ENCODE measurements around the gene ZNF8.

GRCh38 chr19:58325311-58326022, 46.7 kb downstream of the ZNF8 start:
- TF ChIP-seq, protein P1, sequence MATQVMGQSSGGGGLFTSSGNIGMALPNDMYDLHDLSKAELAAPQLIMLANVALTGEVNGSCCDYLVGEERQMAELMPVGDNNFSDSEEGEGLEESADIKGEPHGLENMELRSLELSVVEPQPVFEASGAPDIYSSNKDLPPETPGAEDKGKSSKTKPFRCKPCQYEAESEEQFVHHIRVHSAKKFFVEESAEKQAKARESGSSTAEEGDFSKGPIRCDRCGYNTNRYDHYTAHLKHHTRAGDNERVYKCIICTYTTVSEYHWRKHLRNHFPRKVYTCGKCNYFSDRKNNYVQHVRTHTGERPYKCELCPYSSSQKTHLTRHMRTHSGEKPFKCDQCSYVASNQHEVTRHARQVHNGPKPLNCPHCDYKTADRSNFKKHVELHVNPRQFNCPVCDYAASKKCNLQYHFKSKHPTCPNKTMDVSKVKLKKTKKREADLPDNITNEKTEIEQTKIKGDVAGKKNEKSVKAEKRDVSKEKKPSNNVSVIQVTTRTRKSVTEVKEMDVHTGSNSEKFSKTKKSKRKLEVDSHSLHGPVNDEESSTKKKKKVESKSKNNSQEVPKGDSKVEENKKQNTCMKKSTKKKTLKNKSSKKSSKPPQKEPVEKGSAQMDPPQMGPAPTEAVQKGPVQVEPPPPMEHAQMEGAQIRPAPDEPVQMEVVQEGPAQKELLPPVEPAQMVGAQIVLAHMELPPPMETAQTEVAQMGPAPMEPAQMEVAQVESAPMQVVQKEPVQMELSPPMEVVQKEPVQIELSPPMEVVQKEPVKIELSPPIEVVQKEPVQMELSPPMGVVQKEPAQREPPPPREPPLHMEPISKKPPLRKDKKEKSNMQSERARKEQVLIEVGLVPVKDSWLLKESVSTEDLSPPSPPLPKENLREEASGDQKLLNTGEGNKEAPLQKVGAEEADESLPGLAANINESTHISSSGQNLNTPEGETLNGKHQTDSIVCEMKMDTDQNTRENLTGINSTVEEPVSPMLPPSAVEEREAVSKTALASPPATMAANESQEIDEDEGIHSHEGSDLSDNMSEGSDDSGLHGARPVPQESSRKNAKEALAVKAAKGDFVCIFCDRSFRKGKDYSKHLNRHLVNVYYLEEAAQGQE (IDR thresholded peaks at IDR 0.05): no peak
- TF ChIP-seq POLR2A (IDR thresholded peaks at IDR 0.05; ENCODE audit: low read length) (no peak), CEBPB (IDR thresholded peaks at IDR 0.05) (no peak), RNF2 (IDR thresholded peaks at IDR 0.05; ENCODE audit: borderline replicate concordance, low read depth) (no peak), SMC3 (IDR thresholded peaks at IDR 0.05) (no peak), POLR2AphosphoS2 (conservative IDR thresholded peaks at IDR 0.05; ENCODE audit: low read length) (no peak), RFX5 (IDR thresholded peaks at IDR 0.05) (no peak)
- TF ChIP-seq, protein P2, sequence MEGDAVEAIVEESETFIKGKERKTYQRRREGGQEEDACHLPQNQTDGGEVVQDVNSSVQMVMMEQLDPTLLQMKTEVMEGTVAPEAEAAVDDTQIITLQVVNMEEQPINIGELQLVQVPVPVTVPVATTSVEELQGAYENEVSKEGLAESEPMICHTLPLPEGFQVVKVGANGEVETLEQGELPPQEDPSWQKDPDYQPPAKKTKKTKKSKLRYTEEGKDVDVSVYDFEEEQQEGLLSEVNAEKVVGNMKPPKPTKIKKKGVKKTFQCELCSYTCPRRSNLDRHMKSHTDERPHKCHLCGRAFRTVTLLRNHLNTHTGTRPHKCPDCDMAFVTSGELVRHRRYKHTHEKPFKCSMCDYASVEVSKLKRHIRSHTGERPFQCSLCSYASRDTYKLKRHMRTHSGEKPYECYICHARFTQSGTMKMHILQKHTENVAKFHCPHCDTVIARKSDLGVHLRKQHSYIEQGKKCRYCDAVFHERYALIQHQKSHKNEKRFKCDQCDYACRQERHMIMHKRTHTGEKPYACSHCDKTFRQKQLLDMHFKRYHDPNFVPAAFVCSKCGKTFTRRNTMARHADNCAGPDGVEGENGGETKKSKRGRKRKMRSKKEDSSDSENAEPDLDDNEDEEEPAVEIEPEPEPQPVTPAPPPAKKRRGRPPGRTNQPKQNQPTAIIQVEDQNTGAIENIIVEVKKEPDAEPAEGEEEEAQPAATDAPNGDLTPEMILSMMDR (IDR thresholded peaks at IDR 0.05): no peak
